ENCODE results near the gene CBARP. TPM values are rescaled to one million over a fixed set of nuclear protein-coding genes. Genes with fewer than 3 reads are reported as not detected.

The CBARP gene
- total and polyA plus RNA-seq, 2 of the 13 experiments (the other 11 are each of a cell fraction or from before 2014, with no cell fraction given), result 1.2 to 1.4 TPM

DNA sequence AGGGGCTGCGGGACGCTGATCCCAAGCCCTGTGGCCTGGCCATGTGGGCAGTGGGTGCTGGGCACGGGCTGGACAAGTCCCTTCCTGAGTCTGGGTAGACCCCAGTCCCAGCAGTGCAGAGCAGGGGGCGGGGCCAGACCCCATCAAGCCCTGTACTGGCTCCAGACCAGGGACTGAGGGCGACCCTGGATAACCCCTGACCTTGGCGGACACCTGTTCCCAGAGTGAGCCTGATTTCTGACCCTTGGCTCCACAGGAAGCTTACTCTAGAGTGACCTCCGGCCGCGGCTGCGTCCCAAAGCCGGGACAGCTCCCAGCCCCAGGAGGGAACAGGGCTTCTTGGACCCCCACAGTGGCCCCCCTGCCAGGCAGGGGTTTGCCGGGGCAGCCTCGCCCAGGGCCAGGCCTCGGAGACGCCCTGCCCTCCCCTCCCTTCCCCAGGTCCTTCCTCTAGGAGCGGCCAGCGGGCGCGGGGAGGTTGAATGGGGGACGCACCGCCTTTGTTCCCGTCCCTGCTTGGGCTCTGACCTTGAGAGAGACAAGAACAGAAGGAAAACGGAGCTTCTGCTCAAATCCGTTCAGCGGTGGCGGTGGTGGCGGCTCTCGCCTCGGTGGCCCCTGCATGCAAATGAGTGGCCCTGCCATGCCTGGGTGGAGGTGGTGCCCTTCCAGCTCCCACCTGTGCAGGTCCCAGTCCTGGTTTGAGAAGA is 45.6 kb upstream of the CBARP start (continued):
- TF ChIP-seq KLF13 (CRISPR knock-in tag; IDR thresholded peaks at IDR 0.05), result no peak
- TF ChIP-seq SKI (IDR thresholded peaks at IDR 0.05; ENCODE audit: partially characterized antibody), result peak; percentile 82
- TF ChIP-seq, protein P1, sequence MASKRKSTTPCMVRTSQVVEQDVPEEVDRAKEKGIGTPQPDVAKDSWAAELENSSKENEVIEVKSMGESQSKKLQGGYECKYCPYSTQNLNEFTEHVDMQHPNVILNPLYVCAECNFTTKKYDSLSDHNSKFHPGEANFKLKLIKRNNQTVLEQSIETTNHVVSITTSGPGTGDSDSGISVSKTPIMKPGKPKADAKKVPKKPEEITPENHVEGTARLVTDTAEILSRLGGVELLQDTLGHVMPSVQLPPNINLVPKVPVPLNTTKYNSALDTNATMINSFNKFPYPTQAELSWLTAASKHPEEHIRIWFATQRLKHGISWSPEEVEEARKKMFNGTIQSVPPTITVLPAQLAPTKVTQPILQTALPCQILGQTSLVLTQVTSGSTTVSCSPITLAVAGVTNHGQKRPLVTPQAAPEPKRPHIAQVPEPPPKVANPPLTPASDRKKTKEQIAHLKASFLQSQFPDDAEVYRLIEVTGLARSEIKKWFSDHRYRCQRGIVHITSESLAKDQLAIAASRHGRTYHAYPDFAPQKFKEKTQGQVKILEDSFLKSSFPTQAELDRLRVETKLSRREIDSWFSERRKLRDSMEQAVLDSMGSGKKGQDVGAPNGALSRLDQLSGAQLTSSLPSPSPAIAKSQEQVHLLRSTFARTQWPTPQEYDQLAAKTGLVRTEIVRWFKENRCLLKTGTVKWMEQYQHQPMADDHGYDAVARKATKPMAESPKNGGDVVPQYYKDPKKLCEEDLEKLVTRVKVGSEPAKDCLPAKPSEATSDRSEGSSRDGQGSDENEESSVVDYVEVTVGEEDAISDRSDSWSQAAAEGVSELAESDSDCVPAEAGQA (IDR thresholded peaks at IDR 0.05; ENCODE audit: low read depth), result no peak
- TF ChIP-seq, protein P1 (CRISPR knock-in tag; IDR thresholded peaks at IDR 0.05; ENCODE audit: borderline replicate concordance), result no peak
- TF ChIP-seq, protein P2, sequence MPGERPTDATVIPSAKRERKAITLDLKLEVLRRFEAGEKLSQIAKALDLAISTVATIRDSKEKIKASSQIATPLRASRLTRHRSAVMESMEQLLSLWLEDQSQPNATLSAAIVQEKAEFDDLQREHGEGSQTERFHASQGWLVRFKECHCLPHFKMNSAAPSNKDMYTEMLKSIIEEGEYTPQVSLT (CRISPR knock-in tag; IDR thresholded peaks at IDR 0.05; ENCODE audit: borderline replicate concordance, low read depth), result no peak
- no peak for TF ChIP-seq ZNF564 (CRISPR knock-in tag; IDR thresholded peaks at IDR 0.05)
- no peak for TF ChIP-seq MED13 (CRISPR knock-in tag; IDR thresholded peaks at IDR 0.05)
- peak; percentile 55; the same call in 1 of the 2 replicates for TF ChIP-seq HMG20A (CRISPR knock-in tag; IDR thresholded peaks at IDR 0.05; ENCODE audit: borderline replicate concordance)
- TF ChIP-seq, protein P3, sequence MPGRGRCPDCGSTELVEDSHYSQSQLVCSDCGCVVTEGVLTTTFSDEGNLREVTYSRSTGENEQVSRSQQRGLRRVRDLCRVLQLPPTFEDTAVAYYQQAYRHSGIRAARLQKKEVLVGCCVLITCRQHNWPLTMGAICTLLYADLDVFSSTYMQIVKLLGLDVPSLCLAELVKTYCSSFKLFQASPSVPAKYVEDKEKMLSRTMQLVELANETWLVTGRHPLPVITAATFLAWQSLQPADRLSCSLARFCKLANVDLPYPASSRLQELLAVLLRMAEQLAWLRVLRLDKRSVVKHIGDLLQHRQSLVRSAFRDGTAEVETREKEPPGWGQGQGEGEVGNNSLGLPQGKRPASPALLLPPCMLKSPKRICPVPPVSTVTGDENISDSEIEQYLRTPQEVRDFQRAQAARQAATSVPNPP (CRISPR knock-in tag; IDR thresholded peaks at IDR 0.05), result no peak
- no peak for TF ChIP-seq MED8 (CRISPR knock-in tag; IDR thresholded peaks at IDR 0.05; ENCODE audit: insufficient replicate concordance)
- peak; percentile 42; the same call in 1 of the 2 replicates for TF ChIP-seq ZNF350 (CRISPR knock-in tag; IDR thresholded peaks at IDR 0.05; ENCODE audit: borderline replicate concordance, low read depth)
- TF ChIP-seq HOXA3 (CRISPR knock-in tag; IDR thresholded peaks at IDR 0.05), result peak; percentile 61
- TF ChIP-seq RBFOX2 (IDR thresholded peaks at IDR 0.05; ENCODE audit: low read depth, low read length), result no peak
- TF ChIP-seq ZNF552 (CRISPR knock-in tag; IDR thresholded peaks at IDR 0.05; ENCODE audit: borderline replicate concordance), result no peak
- TF ChIP-seq TEAD3 (CRISPR knock-in tag; optimal IDR thresholded peaks at IDR 0.05; ENCODE audit: borderline replicate concordance), result peak; percentile 6
- TF ChIP-seq, protein P4, sequence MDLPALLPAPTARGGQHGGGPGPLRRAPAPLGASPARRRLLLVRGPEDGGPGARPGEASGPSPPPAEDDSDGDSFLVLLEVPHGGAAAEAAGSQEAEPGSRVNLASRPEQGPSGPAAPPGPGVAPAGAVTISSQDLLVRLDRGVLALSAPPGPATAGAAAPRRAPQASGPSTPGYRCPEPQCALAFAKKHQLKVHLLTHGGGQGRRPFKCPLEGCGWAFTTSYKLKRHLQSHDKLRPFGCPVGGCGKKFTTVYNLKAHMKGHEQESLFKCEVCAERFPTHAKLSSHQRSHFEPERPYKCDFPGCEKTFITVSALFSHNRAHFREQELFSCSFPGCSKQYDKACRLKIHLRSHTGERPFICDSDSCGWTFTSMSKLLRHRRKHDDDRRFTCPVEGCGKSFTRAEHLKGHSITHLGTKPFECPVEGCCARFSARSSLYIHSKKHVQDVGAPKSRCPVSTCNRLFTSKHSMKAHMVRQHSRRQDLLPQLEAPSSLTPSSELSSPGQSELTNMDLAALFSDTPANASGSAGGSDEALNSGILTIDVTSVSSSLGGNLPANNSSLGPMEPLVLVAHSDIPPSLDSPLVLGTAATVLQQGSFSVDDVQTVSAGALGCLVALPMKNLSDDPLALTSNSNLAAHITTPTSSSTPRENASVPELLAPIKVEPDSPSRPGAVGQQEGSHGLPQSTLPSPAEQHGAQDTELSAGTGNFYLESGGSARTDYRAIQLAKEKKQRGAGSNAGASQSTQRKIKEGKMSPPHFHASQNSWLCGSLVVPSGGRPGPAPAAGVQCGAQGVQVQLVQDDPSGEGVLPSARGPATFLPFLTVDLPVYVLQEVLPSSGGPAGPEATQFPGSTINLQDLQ (CRISPR knock-in tag; IDR thresholded peaks at IDR 0.05), result no peak
- TF ChIP-seq, protein P5, sequence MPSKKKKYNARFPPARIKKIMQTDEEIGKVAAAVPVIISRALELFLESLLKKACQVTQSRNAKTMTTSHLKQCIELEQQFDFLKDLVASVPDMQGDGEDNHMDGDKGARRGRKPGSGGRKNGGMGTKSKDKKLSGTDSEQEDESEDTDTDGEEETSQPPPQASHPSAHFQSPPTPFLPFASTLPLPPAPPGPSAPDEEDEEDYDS (CRISPR knock-in tag; IDR thresholded peaks at IDR 0.05), result no peak
- TF ChIP-seq ARNT2 (CRISPR knock-in tag; IDR thresholded peaks at IDR 0.05; ENCODE audit: low read depth), result no peak
- TF ChIP-seq ZNF264 (CRISPR knock-in tag; IDR thresholded peaks at IDR 0.05), result no peak
- TF ChIP-seq GTF2F1 (IDR thresholded peaks at IDR 0.05; ENCODE audit: low read length), result no peak
